Liver (tissue), 9 donors: Measurements from ENCODE around the gene TP53I11. TPM values are rescaled to one million over a fixed set of nuclear protein-coding genes. Genes with fewer than 3 reads are reported as not detected.

Source experiments
- DNase-seq: peaks from one replicate; pipeline ENCODE4 v3.0.0-alpha.2; 2017; ENCODE audit warnings: low spot score
- H3K27ac ChIP-seq, 2 donors: one replicate each; pipeline ENCODE4 v1.7.0; 2013; ENCODE audit warnings: inconsistent platforms in 2 of 2, low read length in 2 of 2, control low read depth in 1 of 2, low read depth in 1 of 2, mild to moderate bottlenecking in 1 of 2
- H3K27me3 ChIP-seq, 4 donors: one replicate each; pipeline versions ENCODE4 v1.6.1 to v1.7.0; 2013; ENCODE audit warnings: low read length in 3 of 4, inconsistent platforms in 1 of 4, mild to moderate bottlenecking in 1 of 4, moderate library complexity in 1 of 4; ENCODE audit not compliant: control insufficient read depth in 4 of 4, insufficient read depth in 4 of 4
- H3K36me3 ChIP-seq, 4 donors: one replicate each; pipeline versions ENCODE4 v1.6.1 to v1.7.0; 2013; ENCODE audit warnings: low read length in 3 of 4, mild to moderate bottlenecking in 3 of 4, low read depth in 1 of 4, moderate library complexity in 1 of 4; ENCODE audit not compliant: control insufficient read depth in 4 of 4, insufficient read depth in 3 of 4
- H3K4me1 ChIP-seq, 4 donors: one replicate each; pipeline versions ENCODE4 v1.6.1 to v1.7.0; 2013; ENCODE audit warnings: low read length in 3 of 4, mild to moderate bottlenecking in 3 of 4, moderate library complexity in 1 of 4; ENCODE audit not compliant: control insufficient read depth in 4 of 4, insufficient read depth in 4 of 4
- H3K4me3 ChIP-seq, 3 donors: one replicate each; pipeline versions ENCODE4 v1.6.1 to v1.7.0; 2013; ENCODE audit warnings: low read length in 3 of 3, control low read depth in 1 of 3, low read depth in 1 of 3, mild to moderate bottlenecking in 1 of 3
- H3K9ac ChIP-seq, 2 donors: one replicate each; pipeline ENCODE4 v1.7.0; 2013; ENCODE audit warnings: low read length in 2 of 2, mild to moderate bottlenecking in 2 of 2, moderate library complexity in 2 of 2, control low read depth in 1 of 2, low read depth in 1 of 2
- H3K9me3 ChIP-seq, 4 donors: one replicate each; pipeline versions ENCODE4 v1.6.1 to v1.7.0; 2013; ENCODE audit warnings: low read length in 3 of 4; ENCODE audit not compliant: control insufficient read depth in 4 of 4
- ATF3 ChIP-seq: IDR thresholded peaks from 2 replicates; pipeline ENCODE4 v1.6.1; 2016; ENCODE audit warnings: antibody characterized with exemption
- CTCF ChIP-seq: fragments of 150-350 bp; IDR thresholded peaks from 2 replicates; pipeline ENCODE4 v1.5.1; 2017; ENCODE audit warnings: improper control_type of control experiment, low read depth, low read length; ENCODE audit not compliant: missing input control
- EGR1 ChIP-seq, 2 donors: IDR thresholded peaks; 2 replicates each; pipeline ENCODE4 v1.6.1; 2016 to 2018; ENCODE audit warnings: antibody characterized with exemption in 2 of 2, low read depth in 2 of 2
- FOXA1 ChIP-seq: IDR thresholded peaks from 2 replicates; pipeline ENCODE4 v1.6.1; 2016; ENCODE audit warnings: antibody characterized with exemption
- FOXA2 ChIP-seq: IDR thresholded peaks from 2 replicates; pipeline ENCODE4 v1.6.1; 2016; ENCODE audit warnings: antibody characterized with exemption
- HNF4A ChIP-seq, 2 donors: conservative IDR thresholded peaks; 2 replicates each; pipeline ENCODE4 v1.6.1; 2016; ENCODE audit warnings: antibody characterized with exemption in 2 of 2, mild to moderate bottlenecking in 2 of 2
- JUND ChIP-seq, 2 donors: IDR thresholded peaks; 2 replicates each; pipeline ENCODE4 v1.6.1; 2016; ENCODE audit warnings: antibody characterized with exemption in 2 of 2
- REST ChIP-seq: IDR thresholded peaks from 2 replicates; pipeline ENCODE4 v1.6.1; 2016; ENCODE audit warnings: antibody characterized with exemption, mild to moderate bottlenecking
- RXRA ChIP-seq, 2 donors: IDR thresholded peaks; 2 replicates each; pipeline ENCODE4 v1.6.1; 2017 to 2018; ENCODE audit warnings: antibody characterized with exemption in 2 of 2, mild to moderate bottlenecking in 1 of 2
- SP1 ChIP-seq: IDR thresholded peaks from 2 replicates; pipeline ENCODE4 v1.6.1; 2018; ENCODE audit warnings: antibody characterized with exemption, mild to moderate bottlenecking
- TAF1 ChIP-seq: conservative IDR thresholded peaks from 2 replicates; pipeline ENCODE4 v1.6.1; 2016; ENCODE audit warnings: antibody characterized with exemption, mild to moderate bottlenecking
- YY1 ChIP-seq: IDR thresholded peaks from 2 replicates; pipeline ENCODE4 v1.6.1; 2016; ENCODE audit warnings: antibody characterized with exemption, mild to moderate bottlenecking
- WGBS: extraction: QIAGEN DNeasy Blood & Tissue Kit; methylation state at CpG from one replicate; pipeline ENCODE4 v1.1.7; 2013; 5-methylcytosine and 5-hydroxymethylcytosine counted together
- polyA plus RNA-seq, 2 donors: library from polyadenylated mRNA; stranded (reverse) in 1 of 2; unstranded in 1 of 2; fragments of 200-250 nt in 1 of 2; fragments of >200 nt in 1 of 2; fragmentation: Nextera tagmentation in 1 of 2; extraction: Ambion mirVana in 1 of 2; gene quantifications; one replicate each; pipeline versions ENCODE4 v1.2.1 to v1.2.3, GENCODE V29; 2013 to 2015
- total RNA-seq, 2 donors: library from RNA; depleted of rRNA; stranded (reverse); fragments of >200 nt; gene quantifications; one replicate each; pipeline ENCODE4 v1.2.3, GENCODE V29; 2014
- TF ChIP-seq, protein P1 (sequence below): IDR thresholded peaks from 2 replicates; pipeline ENCODE4 v1.6.1; 2016; ENCODE audit warnings: antibody characterized with exemption
- donor health status: healthy.
- donor health status: healthy.
- donor health status: healthy.
- donor health status: healthy.
- donor health status: healthy.

Gene TP53I11
- total and polyA plus RNA-seq, 4 donors, result 3.6 to 16.0 (median 8.3) TPM

DNA sequence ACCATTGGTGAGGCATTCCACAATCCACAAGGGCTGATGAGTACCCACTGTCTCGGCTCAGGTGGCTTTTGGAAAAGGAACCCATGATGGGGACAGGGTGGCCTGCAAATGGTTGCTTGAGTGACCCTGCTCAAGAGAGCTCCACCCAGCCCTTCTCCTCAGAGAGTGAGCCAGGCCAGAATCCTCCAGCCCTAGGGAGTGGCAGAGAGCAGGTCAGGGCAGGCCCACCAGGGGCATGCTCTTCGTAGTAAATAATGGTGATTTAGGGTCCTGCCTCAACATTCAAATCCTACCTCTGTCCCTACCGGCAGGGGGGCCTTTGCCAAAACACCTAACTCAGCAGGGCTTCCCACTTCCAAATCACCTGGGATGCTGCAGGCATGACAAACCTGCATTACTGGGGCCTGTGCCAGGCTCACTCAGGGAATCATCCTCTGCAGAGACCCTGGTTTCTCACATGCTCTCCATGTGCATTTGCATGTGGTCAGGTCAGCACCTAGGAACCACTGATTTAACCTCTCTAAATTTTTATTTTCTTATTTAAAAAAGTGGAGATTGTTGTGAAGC, 17.3 kb upstream of the TP53I11 start (continued):
- TF ChIP-seq CTCF, result no peak
- TF ChIP-seq JUND (IDR thresholded peaks at IDR 0.05), result no peak

GRCh38 chr11:44966694-44967093, 16.0 kb upstream of the TP53I11 start:
- H3K4me3 ChIP-seq, result no peak overlapping the region
- H3K36me3 ChIP-seq, result no peaks in the 10 kb centered on the region
- H3K9ac ChIP-seq, result no peak overlapping the region
- no peaks in the 10 kb centered on the region for H3K9me3 ChIP-seq
- WGBS, result 89% methylated on average over 6 of the region's 6 CpGs
- no peak for TF ChIP-seq REST
- no peak for TF ChIP-seq SP1
- no peak for TF ChIP-seq FOXA1
- no peaks in the 10 kb centered on the region for H3K27me3 ChIP-seq
- DNase-seq, result no peak
- H3K4me1 ChIP-seq, result no peaks in the 10 kb centered on the region
- H3K27ac ChIP-seq, result no peak overlapping the region

DNA sequence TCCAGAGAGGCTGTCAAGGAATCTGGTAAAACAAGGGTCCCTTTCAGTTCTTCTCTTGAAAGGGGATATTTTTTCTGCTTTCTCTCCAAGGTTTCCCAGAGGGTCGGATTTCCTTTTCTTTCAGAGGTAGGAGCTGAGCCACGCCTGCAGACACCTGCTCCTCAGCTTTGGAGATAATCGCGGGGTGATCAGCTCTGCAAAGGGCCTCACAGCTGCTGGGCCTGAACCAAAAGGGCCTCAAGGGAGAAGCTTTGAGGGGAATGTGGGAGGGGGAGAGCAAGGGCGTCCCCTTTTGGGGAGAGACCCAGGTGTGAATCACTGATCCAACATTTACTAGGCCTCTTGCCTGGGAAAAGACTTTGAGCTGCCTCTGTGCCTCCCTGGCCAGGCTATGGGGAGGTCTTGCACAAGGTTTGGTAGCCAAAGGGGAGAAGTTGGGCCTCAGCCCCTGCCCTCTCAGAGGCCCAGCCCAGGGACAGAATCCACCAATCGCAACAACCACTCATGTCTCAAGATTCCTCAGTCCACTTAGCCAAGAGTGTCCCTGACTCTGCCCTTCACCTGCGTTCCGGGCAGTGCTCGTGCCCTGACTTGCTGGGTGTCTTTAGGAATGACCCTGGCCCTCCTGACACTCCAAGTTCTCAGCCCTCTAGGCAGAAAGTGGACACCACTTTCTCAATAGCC, 14.0 kb upstream of the TP53I11 start:
- no peak overlapping the region for H3K9ac ChIP-seq
- no peak overlapping the region for H3K27ac ChIP-seq
- 78% methylated on average over 9 of the region's 9 CpGs for WGBS

GRCh38 chr11:44963948-44964347, 13.3 kb upstream of the TP53I11 start:
- Histone ChIP-seq H3K27me3 (no peaks in the 10 kb centered on the region), H3K36me3 (no peaks in the 10 kb centered on the region), H3K4me1 (no peaks in the 10 kb centered on the region), H3K9ac (no peak overlapping the region), H3K4me3 (no peak overlapping the region), H3K9me3 (no peaks in the 10 kb centered on the region), H3K27ac (no peak overlapping the region)
- no peak for DNase-seq
- 95% methylated on average over 5 of the region's 5 CpGs for WGBS
- TF ChIP-seq, protein P1, sequence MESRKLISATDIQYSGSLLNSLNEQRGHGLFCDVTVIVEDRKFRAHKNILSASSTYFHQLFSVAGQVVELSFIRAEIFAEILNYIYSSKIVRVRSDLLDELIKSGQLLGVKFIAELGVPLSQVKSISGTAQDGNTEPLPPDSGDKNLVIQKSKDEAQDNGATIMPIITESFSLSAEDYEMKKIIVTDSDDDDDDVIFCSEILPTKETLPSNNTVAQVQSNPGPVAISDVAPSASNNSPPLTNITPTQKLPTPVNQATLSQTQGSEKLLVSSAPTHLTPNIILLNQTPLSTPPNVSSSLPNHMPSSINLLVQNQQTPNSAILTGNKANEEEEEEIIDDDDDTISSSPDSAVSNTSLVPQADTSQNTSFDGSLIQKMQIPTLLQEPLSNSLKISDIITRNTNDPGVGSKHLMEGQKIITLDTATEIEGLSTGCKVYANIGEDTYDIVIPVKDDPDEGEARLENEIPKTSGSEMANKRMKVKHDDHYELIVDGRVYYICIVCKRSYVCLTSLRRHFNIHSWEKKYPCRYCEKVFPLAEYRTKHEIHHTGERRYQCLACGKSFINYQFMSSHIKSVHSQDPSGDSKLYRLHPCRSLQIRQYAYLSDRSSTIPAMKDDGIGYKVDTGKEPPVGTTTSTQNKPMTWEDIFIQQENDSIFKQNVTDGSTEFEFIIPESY, result no peak
- no peak for TF ChIP-seq HNF4A (conservative IDR thresholded peaks at IDR 0.05)
- TF ChIP-seq REST, result no peak
- no peak for TF ChIP-seq ATF3
- no peak for TF ChIP-seq YY1

More for the DNA sequence above, 14.0 kb upstream of the TP53I11 start:
- H3K4me1 ChIP-seq, result no peaks in the 10 kb centered on the region
- no peaks in the 10 kb centered on the region for H3K36me3 ChIP-seq
- no peaks in the 10 kb centered on the region for H3K27me3 ChIP-seq
- TF ChIP-seq SP1, result no peak
- TF ChIP-seq TAF1, result no peak
- no peak for TF ChIP-seq EGR1 (IDR thresholded peaks at IDR 0.05; ENCODE audit: low read depth in 2 of 2)
- no peak for TF ChIP-seq ATF3
- no peak for TF ChIP-seq RXRA (IDR thresholded peaks at IDR 0.05)
- no peak for TF ChIP-seq FOXA2
- no peak overlapping the region for H3K4me3 ChIP-seq
- no peaks in the 10 kb centered on the region for H3K9me3 ChIP-seq
- DNase-seq, result no peak
